GM23248 (cell line): ENCODE data around the gene ASIC4.

ENCODE experiments used
- EZH2 ChIP-seq: fragments of 200-600 bp; sonication (generic); IDR thresholded peaks from 2 replicates; pipeline ENCODE4 v1.6.1; 2018; ENCODE audit warnings: antibody characterized with exemption, mild to moderate bottlenecking; ENCODE audit not compliant: insufficient read depth, poor library complexity, severe bottlenecking
- EZH2phosphoT487 ChIP-seq: fragments of 200-600 bp; sonication (generic); IDR thresholded peaks from 2 replicates; pipeline ENCODE4 v1.6.1; 2018; ENCODE audit warnings: antibody characterized with exemption, moderate library complexity, mild to moderate bottlenecking, low read depth; ENCODE audit not compliant: insufficient read depth

DNA sequence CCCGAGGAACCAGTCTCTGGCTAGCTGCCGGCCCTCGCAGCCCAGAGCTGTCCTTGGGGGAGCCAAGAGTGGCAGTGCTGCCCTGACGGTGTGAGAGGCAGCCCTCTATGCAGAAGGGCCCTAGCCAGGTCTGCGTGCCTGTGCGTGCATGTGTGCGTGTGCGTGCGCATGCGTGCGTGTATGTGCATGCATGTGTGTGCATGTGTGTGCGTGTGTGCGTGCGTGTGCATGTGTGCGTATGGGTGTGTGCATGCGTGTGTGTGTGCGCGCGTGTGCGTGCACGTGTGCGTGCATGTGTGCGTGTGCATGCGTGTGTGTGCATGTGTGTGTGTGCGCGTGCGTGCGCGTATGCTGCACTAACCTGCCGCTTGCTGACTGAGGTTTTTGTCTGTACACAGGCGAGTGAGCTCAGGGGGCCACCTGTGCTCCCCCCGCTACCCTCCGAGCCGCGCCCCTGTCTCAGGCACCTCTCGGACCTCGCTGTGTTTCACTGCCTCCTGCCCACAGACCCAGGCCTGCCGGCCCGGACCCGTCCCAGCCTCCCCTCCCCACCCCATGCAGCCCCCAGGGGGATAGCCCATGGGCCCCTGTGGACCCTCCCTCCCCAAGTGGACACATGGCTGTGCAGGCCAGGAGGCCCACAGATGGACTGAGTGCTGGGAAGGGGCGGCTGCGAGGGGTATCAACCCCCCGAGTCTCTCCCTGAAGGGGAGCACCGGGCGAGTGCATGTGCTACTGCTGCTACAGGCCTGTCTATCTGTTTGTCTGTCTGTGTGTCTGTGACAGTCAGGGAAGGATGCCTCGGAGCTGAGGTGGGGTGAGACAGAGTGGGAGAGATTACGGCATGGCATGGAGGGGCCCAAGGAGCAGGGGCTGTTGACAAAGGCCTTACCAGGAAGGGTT lies 48.4 kb upstream of the ASIC4 start:
- TF ChIP-seq EZH2phosphoT487 (no peak), EZH2 (no peak)
